Nephron progenitor cell (in vitro differentiated cells): Measurements from ENCODE around the gene OXA1L.
A peak's percentile ranks its signal among the peaks of the same experiment; 100 is the strongest.

Experiments
- DNase-seq: peaks from one replicate; pipeline ENCODE4 v3.0.0; 2021
- H3K27ac Mint-ChIP-seq: 2 replicates; pipeline ENCODE4 v1.8.0; 2021; ENCODE audit warnings: mild to moderate bottlenecking, moderate library complexity, mixed read lengths
- H3K27me3 Mint-ChIP-seq: 2 replicates; pipeline ENCODE4 v1.8.0; 2021; ENCODE audit warnings: mild to moderate bottlenecking, low read depth, mixed read lengths; ENCODE audit not compliant: poor library complexity
- H3K36me3 Mint-ChIP-seq: 2 replicates; pipeline ENCODE4 v1.8.0; 2021; ENCODE audit warnings: low read depth, mixed read lengths
- H3K4me1 Mint-ChIP-seq: 2 replicates; pipeline ENCODE4 v1.8.0; 2021; ENCODE audit warnings: mixed read lengths
- H3K4me3 Mint-ChIP-seq: 2 replicates; pipeline ENCODE4 v1.8.0; 2021; ENCODE audit warnings: mild to moderate bottlenecking, moderate library complexity, mixed read lengths
- H3K9me3 Mint-ChIP-seq: 2 replicates; pipeline ENCODE4 v1.8.0; 2021; ENCODE audit warnings: mild to moderate bottlenecking, moderate library complexity, mixed read lengths
- CTCF ChIP-seq: fragments of 200-600 bp; sonication (generic); IDR thresholded peaks from 2 replicates; pipeline ENCODE4 v1.5.0; 2021; ENCODE audit warnings: antibody characterized with exemption

The OXA1L gene

GRCh38 chr14:22797017-22797917 is 30.8 kb downstream of the OXA1L start:
- Mint-ChIP-seq H3K27me3 (peaks cover 3% of the 10 kb centered on the region), H3K4me1 (peaks cover 42% of the 10 kb centered on the region), H3K9me3 (peaks cover 4% of the 10 kb centered on the region), H3K36me3 (no peaks in the 10 kb centered on the region), H3K4me3 (no peak overlapping the region), H3K27ac (no peak overlapping the region)
- no peak for DNase-seq
- TF ChIP-seq CTCF: no peak

- no peak overlapping the region for H3K27ac Mint-ChIP-seq
- TF ChIP-seq CTCF: no peak
- no peaks in the 10 kb centered on the region for H3K36me3 Mint-ChIP-seq
- DNase-seq: no peak
- H3K4me3 Mint-ChIP-seq: no peak overlapping the region
- peaks cover 4% of the 10 kb centered on the region for H3K9me3 Mint-ChIP-seq
- peaks cover 3% of the 10 kb centered on the region for H3K27me3 Mint-ChIP-seq
- peaks cover 42% of the 10 kb centered on the region for H3K4me1 Mint-ChIP-seq
Observed at GRCh38 chr14:22798528-22798927, 32.0 kb downstream of the OXA1L start.

GRCh38 chr14:22800346-22800745 is 33.9 kb downstream of the OXA1L start:
- Mint-ChIP-seq H3K27ac (no peak overlapping the region), H3K4me3 (no peak overlapping the region), H3K36me3 (no peaks in the 10 kb centered on the region), H3K9me3 (peaks cover 4% of the 10 kb centered on the region), H3K4me1 (peaks cover 30% of the 10 kb centered on the region), H3K27me3 (peaks cover 3% of the 10 kb centered on the region)
- DNase-seq: no peak
- TF ChIP-seq CTCF: no peak

GRCh38 chr14:22801716-22802115 is 35.2 kb downstream of the OXA1L start:
- Mint-ChIP-seq H3K9me3 (no peaks in the 10 kb centered on the region), H3K4me1 (peaks cover 17% of the 10 kb centered on the region), H3K27ac (peak overlapping the region; percentile 49), H3K27me3 (peaks cover 3% of the 10 kb centered on the region), H3K36me3 (no peaks in the 10 kb centered on the region), H3K4me3 (no peak overlapping the region)
- no peak for DNase-seq
- no peak for TF ChIP-seq CTCF

- no peak for DNase-seq
- Mint-ChIP-seq H3K4me3 (no peak overlapping the region), H3K4me1 (peaks cover 12% of the 10 kb centered on the region), H3K36me3 (no peaks in the 10 kb centered on the region), H3K9me3 (no peaks in the 10 kb centered on the region), H3K27ac (no peak overlapping the region), H3K27me3 (peaks cover 5% of the 10 kb centered on the region)
- TF ChIP-seq CTCF: no peak
Observed at GRCh38 chr14:22802860-22803686, 36.6 kb downstream of the OXA1L start.
